CD1c-positive myeloid dendritic cell (primary cell): ENCODE measurements around the gene SHC4.

Source experiments
- DNase-seq: peaks from one replicate; pipeline ENCODE4 v3.0.0-alpha.2; 2016; ENCODE audit errors: extremely low spot score

Gene SHC4

DNA sequence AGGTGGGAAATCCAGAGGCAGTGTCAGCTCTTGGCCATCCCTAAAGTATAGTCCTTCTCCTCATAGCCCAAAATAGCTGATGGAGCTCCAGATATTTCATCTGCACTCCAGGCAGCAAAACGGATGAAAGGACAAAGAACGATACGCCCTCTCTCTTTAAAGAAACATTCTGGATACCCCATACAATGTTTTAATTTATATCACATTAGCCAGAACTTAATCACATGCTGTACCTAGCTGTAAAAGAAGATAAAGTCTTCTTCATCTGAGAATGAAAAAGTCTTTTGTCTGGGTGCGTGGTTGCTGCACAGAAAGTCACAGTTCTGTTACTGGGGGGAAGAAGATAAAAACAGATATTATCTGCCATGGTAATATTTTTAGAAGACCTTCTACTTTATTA is 4.3 kb upstream of the SHC4 start:
- no peak for DNase-seq

GRCh38 chr15:48967336-48967735 is 3.6 kb upstream of the SHC4 start:
- DNase-seq, result no peak

GRCh38 chr15:48966595-48967301 is 3.0 kb upstream of the SHC4 start:
- no peak for DNase-seq

- DNase-seq, result no peak
These were observed 2.3 kb upstream of the SHC4 start for GRCh38 chr15:48965972-48966371.

DNA sequence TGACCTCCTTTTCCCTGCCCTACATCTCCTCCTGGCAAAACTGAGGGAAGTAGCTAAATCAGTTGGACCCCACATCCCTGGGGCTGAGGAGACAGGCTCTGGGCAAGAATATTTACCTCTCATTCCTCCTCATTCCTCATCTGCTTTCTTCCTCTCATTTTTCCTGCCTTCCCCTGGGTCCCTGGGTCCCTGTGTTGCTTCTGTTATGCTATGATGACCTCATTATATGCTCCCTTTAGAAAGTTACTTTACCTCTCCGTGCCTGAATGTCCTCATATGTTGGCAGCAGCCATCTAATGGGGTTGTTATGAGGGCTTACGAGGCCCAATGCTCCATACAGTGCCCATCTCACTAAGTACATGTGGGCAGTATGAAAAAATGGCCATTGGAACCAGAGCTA is 1.2 kb upstream of the SHC4 start:
- no peak for DNase-seq

GRCh38 chr15:48962662-48963523 is 826 bp downstream of the SHC4 start:
- no peak for DNase-seq

DNA sequence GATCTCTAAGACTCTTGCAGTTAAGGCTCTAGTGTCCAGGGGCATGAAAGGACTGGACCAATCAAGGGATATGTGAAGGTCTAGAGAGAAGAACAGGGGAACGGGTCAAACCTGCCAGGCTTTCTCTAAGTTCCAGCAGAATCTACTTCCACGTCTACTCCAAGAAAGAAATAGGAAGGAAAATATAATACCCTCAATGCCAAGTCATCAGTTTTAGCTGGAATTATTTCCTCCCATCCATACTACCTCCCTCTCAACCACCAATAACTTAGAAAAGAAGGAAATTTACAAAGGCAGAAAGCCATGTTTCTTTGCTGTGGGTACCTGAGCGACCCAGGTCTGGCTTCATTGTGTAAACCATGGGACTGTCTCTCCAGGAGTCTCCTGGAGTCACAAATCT is 7.8 kb downstream of the SHC4 start:
- DNase-seq, result no peak

DNA sequence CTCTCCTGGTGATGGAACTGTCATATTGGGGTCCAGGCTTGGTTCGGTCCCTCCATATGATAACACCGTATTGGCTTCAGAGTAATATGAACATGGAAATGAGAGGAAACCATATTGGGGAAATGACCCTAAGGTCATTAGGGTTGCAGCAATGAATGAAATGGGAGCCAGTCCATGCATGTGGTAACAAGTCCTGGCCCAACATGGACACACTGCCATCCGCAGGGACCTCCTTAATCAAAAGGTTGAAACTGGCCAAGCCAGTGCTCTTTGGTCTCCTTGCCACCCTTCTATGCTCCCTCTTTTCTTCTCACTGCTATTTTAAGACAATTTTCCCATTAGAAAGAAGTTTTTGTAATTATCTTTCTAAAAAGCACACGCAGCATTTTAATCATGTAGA is 8.3 kb downstream of the SHC4 start:
- DNase-seq, result no peak

DNA sequence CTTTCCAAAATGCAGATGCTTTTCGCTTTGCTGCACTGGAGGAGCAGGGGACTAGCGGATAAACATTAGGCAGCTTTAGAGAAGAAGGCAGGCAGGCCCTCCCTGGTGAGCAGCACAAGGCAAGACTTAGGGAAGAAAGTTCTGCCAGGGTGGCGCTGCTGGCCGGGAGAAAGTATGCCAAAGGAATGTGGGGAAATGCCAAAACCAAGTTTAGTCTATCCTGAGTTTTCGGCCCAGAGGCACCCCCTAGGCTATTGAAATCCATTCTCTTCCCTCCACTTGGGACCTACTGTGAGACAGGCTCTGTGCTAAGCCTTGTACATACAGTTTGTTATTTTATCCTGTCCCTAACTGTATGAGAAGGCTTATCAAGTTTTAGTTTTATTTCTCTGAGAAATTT is 9.2 kb downstream of the SHC4 start:
- no peak for DNase-seq

- no peak for DNase-seq
These were observed 16.9 kb downstream of the SHC4 start for GRCh38 chr15:48946840-48947187.

- no peak for DNase-seq
These were observed 17.5 kb downstream of the SHC4 start for GRCh38 chr15:48946074-48946839.

DNA sequence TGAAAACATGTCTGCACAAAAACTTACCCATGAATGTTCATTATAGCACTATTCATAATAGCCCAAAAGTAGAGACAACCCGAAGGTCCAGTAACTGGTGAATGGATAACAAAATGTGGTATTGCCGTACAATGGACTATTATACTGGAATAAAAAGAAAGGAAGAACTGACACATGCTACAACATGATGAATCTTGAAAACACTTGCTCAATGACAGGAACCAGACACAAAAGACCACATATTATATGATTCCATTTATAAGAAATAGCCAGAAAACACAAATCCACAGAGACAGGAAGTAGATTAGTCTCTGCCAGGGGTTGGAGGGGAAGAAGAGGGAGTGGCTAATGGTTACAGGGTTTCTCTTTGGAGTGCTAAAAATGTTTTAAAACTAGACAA is 18.3 kb downstream of the SHC4 start:
- DNase-seq, result no peak

- no peak for DNase-seq
These were observed 21.8 kb downstream of the SHC4 start for GRCh38 chr15:48941904-48942303.

GRCh38 chr15:48940508-48940907 is 23.2 kb downstream of the SHC4 start:
- DNase-seq, result no peak

- DNase-seq, result no peak
These were observed 24.1 kb downstream of the SHC4 start for GRCh38 chr15:48939648-48940047.

DNA sequence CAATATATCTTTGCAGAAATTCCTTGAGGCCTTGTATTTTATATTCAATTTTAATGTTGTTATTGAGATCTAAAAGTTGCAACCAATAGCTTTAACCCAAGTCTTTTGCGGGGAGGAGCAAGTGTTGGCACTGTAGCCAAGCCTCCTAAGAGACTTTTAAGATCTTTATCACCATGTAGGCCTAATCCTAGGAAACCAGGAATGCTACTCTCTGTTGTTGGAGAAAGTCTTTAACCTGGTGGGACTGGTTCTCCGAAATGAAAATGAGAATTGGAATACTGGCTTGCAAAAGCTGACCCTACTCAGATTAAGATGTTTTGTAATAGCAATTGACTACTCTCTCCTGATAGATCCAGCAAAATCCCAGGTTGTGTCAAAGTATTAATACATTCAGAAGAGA is 25.8 kb downstream of the SHC4 start:
- no peak for DNase-seq

DNA sequence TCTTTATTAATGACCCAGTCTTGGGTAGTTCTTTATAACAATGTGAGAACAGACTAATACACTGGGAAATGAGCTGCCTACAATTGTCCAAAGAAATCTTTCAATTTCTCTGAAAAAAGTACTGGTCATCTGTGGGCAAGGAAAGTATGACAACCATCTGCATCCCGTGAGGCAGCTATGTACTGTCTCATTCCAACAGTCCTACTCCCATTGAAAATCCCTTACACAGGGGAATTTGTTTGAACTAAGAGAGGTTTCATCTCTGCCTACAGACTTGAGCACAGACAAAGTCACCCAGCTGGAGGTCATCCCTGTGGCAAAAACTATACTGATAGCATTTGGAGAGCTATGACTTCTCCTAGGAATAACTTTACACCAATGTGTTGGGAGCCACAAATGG is 27.1 kb downstream of the SHC4 start:
- DNase-seq, result no peak

- DNase-seq, result no peak
These were observed 28.5 kb downstream of the SHC4 start for GRCh38 chr15:48935236-48935635.

- DNase-seq, result no peak
These were observed 33.0 kb downstream of the SHC4 start for GRCh38 chr15:48930735-48931134.

DNA sequence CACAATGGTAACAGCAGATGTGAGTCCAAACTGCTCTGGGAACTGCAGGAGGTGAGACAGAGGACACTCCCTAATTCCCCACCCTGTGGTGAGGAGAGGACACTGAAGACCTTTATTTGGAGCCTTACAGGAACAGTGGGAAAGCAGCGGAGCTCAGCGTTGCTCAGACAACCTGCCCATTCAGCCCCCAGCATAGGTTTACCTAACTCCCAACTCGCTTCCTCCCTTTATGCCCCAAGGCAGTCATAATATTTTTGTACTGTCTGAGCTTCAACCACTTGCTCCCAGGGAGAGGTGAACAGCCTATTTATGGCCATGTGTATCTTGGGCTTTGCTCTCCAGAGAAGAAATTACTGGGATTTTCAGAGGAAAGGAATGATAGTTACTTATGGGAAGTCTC is 34.1 kb downstream of the SHC4 start:
- no peak for DNase-seq

DNA sequence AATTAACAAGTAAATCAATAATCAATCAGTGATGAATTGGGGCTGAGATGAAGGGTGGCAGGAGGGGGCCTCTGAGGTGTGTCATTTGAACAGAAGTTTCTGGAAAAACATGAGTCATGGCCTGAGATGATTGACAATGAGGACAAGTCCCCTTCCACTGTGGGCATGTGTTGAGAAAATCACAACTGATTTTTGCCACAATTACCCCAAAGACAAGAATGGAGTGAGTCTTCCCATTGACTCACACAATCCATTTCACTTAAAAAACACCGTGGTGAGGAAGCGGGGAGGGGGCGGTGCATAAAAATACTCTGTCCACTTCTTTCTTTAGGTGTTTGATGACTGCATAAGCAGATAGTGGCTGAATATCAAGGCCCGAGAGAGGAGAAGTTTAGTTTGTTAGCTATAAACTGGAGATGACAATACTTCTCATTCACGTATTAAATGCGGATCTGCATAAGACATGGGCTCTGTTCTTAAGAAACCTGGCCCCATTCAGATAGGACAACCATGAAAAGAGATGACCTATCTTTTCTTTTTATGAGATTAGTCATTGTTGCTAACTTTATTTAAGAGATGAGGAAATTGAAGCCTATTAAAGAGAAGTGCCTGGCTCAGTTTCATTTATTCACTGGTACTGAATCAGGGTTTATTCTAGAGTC is 34.7 kb downstream of the SHC4 start:
- no peak for DNase-seq

- DNase-seq, result no peak
These were observed 38.0 kb downstream of the SHC4 start for GRCh38 chr15:48925714-48926223.
